ENCODE results near the gene NR3C1. TPM values are rescaled to one million over a fixed set of nuclear protein-coding genes. Genes with fewer than 3 reads are reported as not detected.

NR3C1 gene
- total RNA-seq, 2 experiments from 2014 or later: 66.2 to 77.9 TPM

DNA sequence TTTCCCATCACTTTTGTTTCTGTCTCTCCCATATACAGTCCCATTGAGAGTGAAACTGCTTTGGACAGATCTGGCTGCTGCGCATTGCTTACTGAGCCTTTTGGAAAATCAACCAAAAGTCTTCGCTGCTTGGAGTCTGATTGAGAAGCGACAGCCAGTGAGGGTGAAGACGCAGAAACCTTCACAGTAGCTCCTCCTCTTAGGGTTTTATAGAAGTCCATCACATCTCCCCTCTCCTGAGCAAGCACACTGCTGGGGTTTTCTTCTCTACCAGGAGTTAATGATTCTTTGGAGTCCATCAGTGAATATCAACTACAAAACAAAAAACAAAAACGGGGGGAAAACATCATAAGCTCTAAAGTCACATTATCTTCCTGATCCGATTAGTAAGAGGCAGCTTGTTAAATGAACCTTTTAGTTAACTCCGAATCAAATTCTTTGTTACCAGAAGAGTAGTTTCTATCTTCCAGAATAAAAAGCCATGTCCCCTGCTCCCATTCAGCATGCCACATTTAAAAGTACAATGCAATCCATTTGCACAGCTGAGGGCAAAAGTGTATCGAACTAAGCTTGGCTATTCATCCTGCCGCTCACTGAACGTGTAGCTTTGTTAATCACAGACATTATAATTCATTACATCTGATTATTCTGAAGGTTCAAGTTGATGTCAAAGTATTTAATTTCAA lies 2.8 kb downstream of the NR3C1 start:
- CTCF ChIA-PET: interaction anchor here (1.1 to 2.0 kb wide), 3 partner anchors 171 to 427 kb away, joined by 3 to 10 read pairs (median 3); no protein-coding TSS in a partner anchor
- Mint-ChIP-seq H3K36me3 (peaks cover 41% of the 10 kb centered on the region), H3K27ac (no peak overlapping the region), H3K4me3 (peak overlapping the region; percentile 88), H3K4me1 (peaks cover 56% of the 10 kb centered on the region), H3K27me3 (no peaks in the 10 kb centered on the region), H3K9me3 (ENCODE audit: low read depth) (no peaks in the 10 kb centered on the region)
- DNase-seq (no peak), ATAC-seq (no peak)

DNA sequence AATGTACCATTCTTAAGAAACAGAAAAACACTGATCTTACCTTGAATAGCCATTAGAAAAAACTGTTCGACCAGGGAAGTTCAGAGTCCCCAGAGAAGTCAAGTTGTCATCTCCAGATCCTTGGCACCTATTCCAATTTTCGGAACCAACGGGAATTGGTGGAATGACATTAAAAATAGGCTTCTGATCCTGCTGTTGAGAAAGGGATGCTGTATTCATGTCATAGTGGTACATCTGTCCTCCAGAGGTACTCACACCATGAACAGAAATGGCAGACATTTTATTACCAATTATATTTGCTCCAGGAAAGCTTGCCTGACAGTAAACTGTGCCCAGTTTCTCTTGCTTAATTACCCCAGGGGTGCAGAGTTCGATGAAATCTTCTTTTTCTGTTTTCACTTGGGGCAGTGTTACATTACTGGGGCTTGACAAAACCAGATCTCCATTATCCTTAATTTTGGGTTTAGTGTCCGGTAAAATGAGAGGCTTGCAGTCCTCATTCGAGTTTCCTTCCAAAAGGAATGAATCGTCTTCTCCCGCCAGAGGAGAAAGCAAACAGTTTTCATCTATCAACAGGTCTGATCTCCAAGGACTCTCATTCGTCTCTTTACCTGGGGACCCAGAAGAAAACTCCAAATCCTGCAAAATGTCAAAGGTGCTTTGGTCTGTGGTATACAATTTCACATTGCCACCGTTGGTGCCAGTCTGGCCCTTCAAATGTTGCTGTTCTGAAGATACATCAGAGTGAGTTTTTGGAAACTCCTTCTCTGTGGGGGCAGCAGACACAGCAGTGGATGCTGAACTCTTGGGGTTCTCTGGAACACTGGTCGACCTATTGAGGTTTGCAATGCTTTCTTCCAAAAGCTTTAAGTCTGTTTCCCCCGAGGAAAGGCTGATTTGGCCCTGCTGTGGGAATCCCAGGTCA lies 3.6 kb downstream of the NR3C1 start:
- no peak for DNase-seq
- H3K4me1 Mint-ChIP-seq: peaks cover 57% of the 10 kb centered on the region
- CTCF ChIA-PET: interaction anchor here (1.4 to 2.0 kb wide), 2 partner anchors 170 to 425 kb away, joined by 3 to 10 read pairs; no protein-coding TSS in a partner anchor

DNA sequence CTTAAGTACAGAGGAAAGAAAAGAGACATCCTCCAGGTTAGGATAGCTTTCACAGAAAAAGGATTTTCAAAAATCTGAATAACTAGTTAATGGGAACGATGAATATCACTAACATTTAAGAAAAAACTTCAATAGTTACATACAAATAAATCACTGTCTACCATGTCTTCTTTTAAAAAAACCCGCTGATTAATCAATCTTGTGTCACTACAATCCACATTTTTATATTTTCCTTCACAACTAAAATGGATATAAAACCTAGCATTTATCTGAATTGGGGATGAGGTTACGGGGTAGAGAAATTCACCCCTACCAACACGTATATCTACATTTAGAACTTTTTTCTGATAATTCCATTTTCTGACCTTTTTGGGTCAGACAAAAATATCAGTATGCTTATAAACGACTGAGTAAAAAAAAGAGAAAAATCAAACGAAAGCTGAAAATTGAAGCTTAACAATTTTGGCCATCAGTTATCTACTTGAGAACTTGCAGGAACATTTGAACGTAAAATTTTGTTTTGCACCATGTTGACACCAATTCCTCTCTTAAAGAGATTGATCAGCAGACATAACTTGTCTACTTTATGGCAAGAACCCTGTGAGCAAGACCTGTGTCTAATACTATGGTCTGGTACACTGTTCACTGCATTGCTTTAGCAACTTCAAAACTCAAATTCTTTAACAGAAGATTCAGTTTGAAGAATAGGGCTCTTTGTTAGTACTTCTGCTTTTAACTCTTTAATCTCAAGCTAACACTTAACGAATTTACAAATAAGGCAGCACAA lies 4.8 kb downstream of the NR3C1 start:
- no peak overlapping the region for H3K27ac Mint-ChIP-seq
- no peaks in the 10 kb centered on the region for H3K27me3 Mint-ChIP-seq
- DNase-seq: no peak
- CTCF ChIA-PET: interaction anchor here (0.6 to 2.2 kb wide), 3 partner anchors 105 to 427 kb away, joined by 3 to 6 read pairs (median 3); no protein-coding TSS in a partner anchor
- peak overlapping the region; percentile 88 for H3K4me3 Mint-ChIP-seq
- no peaks in the 10 kb centered on the region for H3K9me3 Mint-ChIP-seq (ENCODE audit: low read depth)
- no peak for ATAC-seq
- peaks cover 41% of the 10 kb centered on the region for H3K36me3 Mint-ChIP-seq
- H3K4me1 Mint-ChIP-seq: peaks cover 61% of the 10 kb centered on the region

More for the DNA sequence above, 3.6 kb downstream of the NR3C1 start:
- Mint-ChIP-seq H3K27ac (peak overlapping the region; percentile 11), H3K4me3 (peak overlapping the region; percentile 88), H3K27me3 (no peaks in the 10 kb centered on the region), H3K9me3 (ENCODE audit: low read depth) (no peaks in the 10 kb centered on the region), H3K36me3 (peaks cover 41% of the 10 kb centered on the region)
- ATAC-seq: no peak

DNA sequence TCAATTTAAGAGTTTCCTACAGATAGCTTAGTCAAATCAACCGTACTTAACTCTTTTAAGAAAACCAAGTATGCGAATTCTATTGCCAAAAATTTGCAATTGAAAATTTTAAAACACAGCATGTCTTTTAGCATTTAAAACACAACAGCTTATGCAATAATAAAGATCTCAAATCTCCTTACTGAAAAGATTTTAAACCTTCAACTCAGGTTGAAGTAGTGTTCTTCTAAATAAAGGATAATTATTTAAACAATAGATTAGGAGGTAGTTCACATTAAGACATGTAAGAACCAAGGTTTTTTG lies 5.5 kb downstream of the NR3C1 start:
- Mint-ChIP-seq H3K36me3 (peaks cover 41% of the 10 kb centered on the region), H3K27ac (no peak overlapping the region), H3K4me1 (peaks cover 61% of the 10 kb centered on the region), H3K4me3 (peak overlapping the region; percentile 18), H3K27me3 (no peaks in the 10 kb centered on the region), H3K9me3 (ENCODE audit: low read depth) (no peaks in the 10 kb centered on the region)
- CTCF ChIA-PET: interaction anchor here (0.6 to 2.2 kb wide), 3 partner anchors 106 to 427 kb away, joined by 3 to 6 read pairs (median 3); no protein-coding TSS in a partner anchor
- ATAC-seq (no peak), DNase-seq (no peak)

DNA sequence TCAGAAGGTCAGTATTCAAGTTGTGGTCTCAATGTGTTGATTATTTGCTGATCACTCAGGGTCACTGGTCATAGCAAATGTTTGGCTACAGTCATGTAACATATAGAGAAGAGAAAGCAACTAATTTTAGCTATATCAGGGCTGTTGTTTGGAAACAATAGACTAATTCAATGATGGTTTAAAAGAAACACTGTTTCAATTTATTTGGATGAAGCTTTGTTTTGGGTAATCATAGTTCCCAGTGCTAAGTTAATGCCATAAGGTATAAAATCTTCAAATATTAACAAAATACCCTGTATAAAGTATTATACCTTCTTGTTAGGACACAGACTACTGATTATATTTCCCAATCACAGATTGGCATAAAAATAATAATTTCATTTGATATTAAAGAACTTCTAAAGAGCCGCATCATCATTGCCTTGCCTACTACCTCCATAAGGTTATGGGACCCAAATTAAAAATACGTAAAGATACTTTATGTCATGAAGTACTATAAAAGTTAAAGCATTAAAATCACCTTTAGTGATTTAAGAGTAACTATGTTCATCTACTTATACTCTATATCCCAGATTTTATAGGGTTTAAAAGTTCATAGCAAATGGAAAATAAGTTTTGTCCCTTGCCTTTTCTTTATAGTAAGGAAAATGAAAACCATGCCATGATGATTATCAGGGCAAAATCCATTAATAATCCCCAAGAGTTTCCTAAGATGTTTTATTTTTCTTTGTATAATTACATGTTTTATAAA lies 6.0 kb downstream of the NR3C1 start:
- H3K27me3 Mint-ChIP-seq: no peaks in the 10 kb centered on the region
- H3K9me3 Mint-ChIP-seq (ENCODE audit: low read depth): no peaks in the 10 kb centered on the region
- DNase-seq (no peak), ATAC-seq (no peak)
- H3K4me1 Mint-ChIP-seq: peaks cover 63% of the 10 kb centered on the region
- CTCF ChIA-PET: interaction anchor here (1.2 to 2.2 kb wide), 2 partner anchors 141 to 428 kb away, joined by 3 to 6 read pairs; no protein-coding TSS in a partner anchor
- no peak overlapping the region for H3K27ac Mint-ChIP-seq
- peaks cover 41% of the 10 kb centered on the region for H3K36me3 Mint-ChIP-seq
- peak overlapping the region; percentile 30 for H3K4me3 Mint-ChIP-seq

DNA sequence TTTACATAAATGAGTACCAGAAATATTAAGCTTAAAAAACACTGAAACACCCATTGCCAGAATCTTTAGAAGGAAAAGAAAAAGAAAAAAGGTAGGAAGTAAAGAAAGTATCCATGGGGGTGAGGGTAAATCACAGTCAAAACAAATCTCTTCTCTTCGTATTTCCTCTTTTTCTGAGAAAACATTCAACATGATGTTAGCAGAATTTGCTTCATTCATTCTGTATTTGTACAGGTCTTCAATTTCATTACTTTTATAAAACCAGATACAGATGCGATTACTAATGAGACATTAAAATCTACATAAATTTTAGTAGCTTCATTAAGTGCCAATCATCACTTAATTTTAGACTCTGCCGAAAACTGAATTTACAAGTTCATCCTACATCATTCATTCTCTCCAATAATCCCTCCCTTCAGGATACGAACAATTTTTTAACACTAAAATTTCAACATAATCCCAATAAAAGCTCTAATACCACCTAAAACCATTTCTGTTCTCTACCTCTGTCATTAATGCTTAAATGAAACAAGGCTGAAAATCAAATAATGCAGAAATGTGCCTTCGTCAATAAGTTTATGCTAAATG lies 7.0 kb downstream of the NR3C1 start:
- DNase-seq: no peak
- no peak for ATAC-seq
- no peak overlapping the region for H3K27ac Mint-ChIP-seq
- peaks cover 37% of the 10 kb centered on the region for H3K36me3 Mint-ChIP-seq
- no peaks in the 10 kb centered on the region for H3K9me3 Mint-ChIP-seq (ENCODE audit: low read depth)
- CTCF ChIA-PET: interaction anchor here (0.7 to 2.2 kb wide), 4 partner anchors 8 to 697 kb away, joined by 3 to 6 read pairs (median 4); no protein-coding TSS in a partner anchor
- peak overlapping the region; percentile 57 for H3K4me3 Mint-ChIP-seq
- no peaks in the 10 kb centered on the region for H3K27me3 Mint-ChIP-seq
- peaks cover 56% of the 10 kb centered on the region for H3K4me1 Mint-ChIP-seq

DNA sequence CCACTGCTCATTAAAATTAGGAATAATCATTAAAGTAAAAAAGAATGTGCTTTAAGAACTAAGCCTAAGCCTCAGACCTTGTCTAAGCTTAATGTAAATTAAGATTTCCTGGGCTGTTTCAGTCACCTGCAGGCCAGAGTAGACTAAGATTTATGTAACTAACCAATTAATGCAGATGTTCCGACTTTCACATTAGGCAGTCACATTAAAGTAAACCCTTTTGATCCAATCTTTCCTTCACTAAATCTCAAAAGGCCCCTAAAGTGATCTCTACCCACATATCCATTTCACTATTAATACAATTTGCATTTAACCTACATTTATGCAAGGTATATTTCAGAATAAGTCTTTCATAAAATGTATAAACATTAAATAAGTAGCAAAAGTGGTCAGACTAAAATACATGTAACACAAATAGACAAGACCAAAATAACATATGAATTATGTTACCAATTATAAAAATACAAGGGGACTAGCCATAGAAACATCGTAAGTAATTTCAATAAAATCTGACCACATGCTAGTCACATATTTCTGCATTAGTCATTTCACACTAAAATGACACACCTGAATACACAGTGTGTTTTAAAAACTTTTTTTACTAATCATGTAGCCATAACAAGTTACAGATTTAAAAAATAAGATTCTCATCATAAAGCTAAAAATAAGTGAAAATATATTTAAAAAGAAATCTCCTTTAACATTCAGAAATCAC lies 7.7 kb downstream of the NR3C1 start:
- Mint-ChIP-seq H3K36me3 (peaks cover 33% of the 10 kb centered on the region), H3K4me3 (peak overlapping the region; percentile 57), H3K9me3 (ENCODE audit: low read depth) (no peaks in the 10 kb centered on the region), H3K27ac (no peak overlapping the region), H3K4me1 (peaks cover 49% of the 10 kb centered on the region), H3K27me3 (no peaks in the 10 kb centered on the region)
- CTCF ChIA-PET: interaction anchor here (0.7 to 1.2 kb wide), 4 partner anchors 9 to 696 kb away, joined by 3 to 5 read pairs (median 4); no protein-coding TSS in a partner anchor
- ATAC-seq (peak; percentile 27), DNase-seq (no peak)

DNA sequence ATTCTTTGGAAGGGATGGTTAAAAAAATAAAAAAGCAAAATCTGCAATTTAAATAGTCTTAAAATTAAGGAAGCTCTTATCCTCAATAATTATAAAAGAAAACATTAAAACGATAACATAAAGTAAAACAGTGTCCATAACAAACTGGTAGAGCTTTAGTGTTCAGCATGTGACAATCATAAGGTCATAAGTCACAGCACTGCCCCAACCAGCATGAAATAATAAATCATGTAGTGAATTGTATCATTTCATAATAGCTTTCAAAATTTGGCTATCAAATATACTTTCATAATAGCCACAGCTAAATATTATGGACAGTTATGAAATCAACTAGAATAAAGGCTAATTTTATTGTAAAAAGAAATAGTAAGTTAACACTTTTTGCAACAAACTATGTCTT lies 10.0 kb downstream of the NR3C1 start:
- H3K27me3 Mint-ChIP-seq: no peaks in the 10 kb centered on the region
- DNase-seq (no peak), ATAC-seq (no peak)
- H3K4me1 Mint-ChIP-seq: peaks cover 36% of the 10 kb centered on the region
- no peak overlapping the region for H3K4me3 Mint-ChIP-seq
- H3K27ac Mint-ChIP-seq: no peak overlapping the region
- CTCF ChIA-PET: no interaction called here
- H3K9me3 Mint-ChIP-seq (ENCODE audit: low read depth): no peaks in the 10 kb centered on the region
- H3K36me3 Mint-ChIP-seq: peaks cover 17% of the 10 kb centered on the region

DNA sequence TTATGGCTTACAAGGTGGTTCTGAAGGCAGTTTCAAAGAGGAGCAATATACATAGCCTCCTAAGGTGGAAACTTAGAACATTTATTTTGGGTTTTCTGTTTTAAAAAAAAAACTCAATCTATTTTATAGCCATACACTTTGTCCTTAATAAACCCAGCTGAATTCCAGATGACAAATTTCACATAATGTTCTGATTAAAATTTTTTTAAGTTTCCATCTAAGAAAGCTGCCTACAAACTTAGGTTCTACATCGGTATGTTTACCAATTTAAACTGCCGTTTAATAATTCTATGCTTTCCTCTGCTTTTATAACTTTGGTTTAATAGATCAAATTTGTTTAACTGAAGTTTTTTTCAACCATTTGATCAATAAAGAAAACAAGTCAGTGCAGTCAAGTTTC lies 12.5 kb downstream of the NR3C1 start:
- no peak overlapping the region for H3K27ac Mint-ChIP-seq
- CTCF ChIA-PET: no interaction called here
- H3K36me3 Mint-ChIP-seq: peaks cover 26% of the 10 kb centered on the region
- peaks cover 4% of the 10 kb centered on the region for H3K9me3 Mint-ChIP-seq (ENCODE audit: low read depth)
- no peaks in the 10 kb centered on the region for H3K27me3 Mint-ChIP-seq
- H3K4me3 Mint-ChIP-seq: no peak overlapping the region
- H3K4me1 Mint-ChIP-seq: peaks cover 45% of the 10 kb centered on the region
- ATAC-seq (no peak), DNase-seq (no peak)

DNA sequence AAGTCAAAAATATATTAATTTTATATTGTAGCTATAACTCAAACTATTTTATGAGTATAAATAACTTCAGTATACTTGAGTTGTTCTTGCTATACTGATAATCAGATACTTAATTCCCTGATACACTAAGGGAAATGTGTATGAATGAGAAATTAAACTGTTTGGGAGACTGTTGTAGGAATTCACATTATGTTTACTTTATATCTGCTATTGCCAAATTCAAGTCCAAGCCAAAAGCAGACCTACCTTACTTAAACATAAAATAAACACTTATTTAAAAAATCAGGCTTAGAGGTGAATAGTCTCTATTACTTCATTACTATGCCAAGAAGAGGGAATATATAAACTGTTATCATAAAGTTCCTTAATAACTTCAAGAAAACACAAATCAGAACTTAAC lies 13.2 kb downstream of the NR3C1 start:
- ATAC-seq: no peak
- no peak for DNase-seq
- Mint-ChIP-seq H3K4me1 (peaks cover 43% of the 10 kb centered on the region), H3K27ac (no peak overlapping the region), H3K36me3 (peaks cover 33% of the 10 kb centered on the region), H3K4me3 (no peak overlapping the region), H3K27me3 (no peaks in the 10 kb centered on the region), H3K9me3 (ENCODE audit: low read depth) (peaks cover 11% of the 10 kb centered on the region)
- CTCF ChIA-PET: no interaction called here

DNA sequence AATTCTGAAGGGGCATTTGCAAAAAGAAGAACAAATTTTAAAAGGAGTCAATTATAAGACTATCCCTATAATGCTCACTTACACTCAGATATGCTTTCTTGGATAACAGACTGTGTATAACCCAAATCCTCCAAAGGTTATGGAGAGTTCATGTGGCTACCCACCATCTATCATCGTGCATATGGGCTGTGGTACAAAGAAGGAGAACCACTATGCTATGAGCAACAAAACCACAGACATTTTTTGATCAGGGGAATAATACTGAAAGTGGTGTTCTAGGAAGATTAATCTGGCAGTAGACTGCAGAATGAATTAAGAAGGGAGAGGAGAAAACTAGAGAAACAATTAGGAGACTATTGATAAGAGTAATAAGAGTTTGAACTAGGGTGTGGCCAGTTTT lies 16.8 kb downstream of the NR3C1 start:
- Mint-ChIP-seq H3K36me3 (peaks cover 64% of the 10 kb centered on the region), H3K27ac (no peak overlapping the region), H3K4me3 (no peak overlapping the region), H3K27me3 (no peaks in the 10 kb centered on the region), H3K9me3 (ENCODE audit: low read depth) (peaks cover 18% of the 10 kb centered on the region), H3K4me1 (peaks cover 42% of the 10 kb centered on the region)
- DNase-seq (peak; percentile 50), ATAC-seq (peak; percentile 65)
- CTCF ChIA-PET: interaction anchor here (0.6 to 1.0 kb wide), 2 partner anchors 18 to 687 kb away, joined by 3 read pairs; no protein-coding TSS in a partner anchor
